Measurements from ENCODE around the gene ARHGAP6. TPM values are rescaled to one million over a fixed set of nuclear protein-coding genes. Genes with fewer than 3 reads are reported as not detected.
"Not testable (repeated sequence)": the region's sequence is repeated elsewhere in the genome, so short reads cannot be mapped to it uniquely, and the experiment has no call there.

Gene ARHGAP6
- total RNA-seq, 1 experiment from 2014 or later = not detected

DNA sequence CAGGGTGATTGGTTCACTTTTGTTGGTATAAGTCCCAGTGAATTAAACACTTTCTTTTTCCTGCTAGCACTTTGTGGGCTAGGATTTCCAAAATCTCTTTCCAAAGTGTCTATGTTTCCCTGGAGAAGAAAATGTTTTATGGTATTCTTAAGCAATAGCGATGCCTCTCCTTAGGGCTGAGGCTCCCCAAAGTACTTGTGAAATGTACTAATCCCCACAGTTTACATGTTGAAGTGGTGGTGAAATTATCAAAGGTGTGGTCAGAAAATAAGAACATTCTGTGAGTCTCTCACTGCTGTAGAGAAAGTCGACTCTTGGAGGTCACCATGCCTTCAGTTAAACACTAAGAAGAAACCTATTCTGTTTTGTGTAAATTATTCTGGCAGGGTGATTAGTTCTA is 424.0 kb downstream of the ARHGAP6 start:
- no TSS peak for BruUV-seq (replicated peaks)
- peak overlapping the region; percentile 4 for H3K27ac Mint-ChIP-seq (ENCODE audit: low read depth, unreplicated experiment)
- H3K27me3 Mint-ChIP-seq (ENCODE audit: insufficient read depth, unreplicated experiment) = no peaks in the 10 kb centered on the region
- H3K4me1 Mint-ChIP-seq (ENCODE audit: insufficient read depth, unreplicated experiment) = peaks cover 18% of the 10 kb centered on the region
- H3K4me3 Mint-ChIP-seq (ENCODE audit: unreplicated experiment) = no peak overlapping the region
- H3K9me3 Mint-ChIP-seq (ENCODE audit: unreplicated experiment) = no peaks in the 10 kb centered on the region
- no peaks in the 10 kb centered on the region for H3K36me3 Mint-ChIP-seq (ENCODE audit: insufficient read depth, unreplicated experiment)
- DNase-seq (ENCODE audit: unreplicated experiment) = peak; percentile 59
- CTCF ChIA-PET = no interaction called here
- intact Hi-C loops (cut with micrococcal nuclease) = no loop called here
- TF ChIP-seq, protein P1, sequence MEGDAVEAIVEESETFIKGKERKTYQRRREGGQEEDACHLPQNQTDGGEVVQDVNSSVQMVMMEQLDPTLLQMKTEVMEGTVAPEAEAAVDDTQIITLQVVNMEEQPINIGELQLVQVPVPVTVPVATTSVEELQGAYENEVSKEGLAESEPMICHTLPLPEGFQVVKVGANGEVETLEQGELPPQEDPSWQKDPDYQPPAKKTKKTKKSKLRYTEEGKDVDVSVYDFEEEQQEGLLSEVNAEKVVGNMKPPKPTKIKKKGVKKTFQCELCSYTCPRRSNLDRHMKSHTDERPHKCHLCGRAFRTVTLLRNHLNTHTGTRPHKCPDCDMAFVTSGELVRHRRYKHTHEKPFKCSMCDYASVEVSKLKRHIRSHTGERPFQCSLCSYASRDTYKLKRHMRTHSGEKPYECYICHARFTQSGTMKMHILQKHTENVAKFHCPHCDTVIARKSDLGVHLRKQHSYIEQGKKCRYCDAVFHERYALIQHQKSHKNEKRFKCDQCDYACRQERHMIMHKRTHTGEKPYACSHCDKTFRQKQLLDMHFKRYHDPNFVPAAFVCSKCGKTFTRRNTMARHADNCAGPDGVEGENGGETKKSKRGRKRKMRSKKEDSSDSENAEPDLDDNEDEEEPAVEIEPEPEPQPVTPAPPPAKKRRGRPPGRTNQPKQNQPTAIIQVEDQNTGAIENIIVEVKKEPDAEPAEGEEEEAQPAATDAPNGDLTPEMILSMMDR (IDR thresholded peaks at IDR 0.05; ENCODE audit: unreplicated experiment) = no peak
- POLR2A ChIA-PET = interaction anchor here (1.0 to 1.1 kb wide), 2 partner anchors 100 to 144 kb away, joined by 4 read pairs; no protein-coding TSS in a partner anchor

DNA sequence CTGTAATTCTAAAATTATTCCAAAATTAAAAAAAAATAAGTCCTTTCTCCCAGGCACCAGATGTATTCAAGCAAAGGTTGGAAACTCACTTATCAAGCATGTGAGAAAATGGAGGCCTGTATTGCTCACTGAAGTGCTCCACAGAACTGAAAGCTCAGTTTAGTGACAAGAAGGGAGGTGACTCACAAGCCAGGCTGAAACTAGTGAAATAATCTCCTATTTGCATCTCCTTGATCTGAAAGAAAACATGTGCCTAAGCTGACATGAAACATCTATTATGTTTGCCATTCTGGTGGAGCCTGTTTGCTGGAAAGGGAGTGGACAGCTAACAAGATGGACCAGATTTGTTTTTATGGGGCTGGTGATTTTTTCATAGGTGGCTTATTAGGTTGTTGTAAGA is 426.5 kb downstream of the ARHGAP6 start:
- intact Hi-C loops (cut with micrococcal nuclease) = no loop called here
- H3K9me3 Mint-ChIP-seq (ENCODE audit: unreplicated experiment) = no peaks in the 10 kb centered on the region
- no peaks in the 10 kb centered on the region for H3K36me3 Mint-ChIP-seq (ENCODE audit: insufficient read depth, unreplicated experiment)
- TF ChIP-seq, protein P1 (IDR thresholded peaks at IDR 0.05; ENCODE audit: unreplicated experiment) = no peak
- DNase-seq (ENCODE audit: unreplicated experiment) = no peak
- H3K27ac Mint-ChIP-seq (ENCODE audit: low read depth, unreplicated experiment) = no peak overlapping the region
- ChIA-PET CTCF (interaction anchor here (0.6 to 1.2 kb wide), 3 partner anchors 92 to 801 kb away, joined by 3 to 5 read pairs (median 3); no protein-coding TSS in a partner anchor), POLR2A (no interaction called here)
- no TSS peak for BruUV-seq (replicated peaks)
- peaks cover under 1% of the 10 kb centered on the region for H3K4me1 Mint-ChIP-seq (ENCODE audit: insufficient read depth, unreplicated experiment)
- no peak overlapping the region for H3K4me3 Mint-ChIP-seq (ENCODE audit: unreplicated experiment)
- H3K27me3 Mint-ChIP-seq (ENCODE audit: insufficient read depth, unreplicated experiment) = no peaks in the 10 kb centered on the region

DNA sequence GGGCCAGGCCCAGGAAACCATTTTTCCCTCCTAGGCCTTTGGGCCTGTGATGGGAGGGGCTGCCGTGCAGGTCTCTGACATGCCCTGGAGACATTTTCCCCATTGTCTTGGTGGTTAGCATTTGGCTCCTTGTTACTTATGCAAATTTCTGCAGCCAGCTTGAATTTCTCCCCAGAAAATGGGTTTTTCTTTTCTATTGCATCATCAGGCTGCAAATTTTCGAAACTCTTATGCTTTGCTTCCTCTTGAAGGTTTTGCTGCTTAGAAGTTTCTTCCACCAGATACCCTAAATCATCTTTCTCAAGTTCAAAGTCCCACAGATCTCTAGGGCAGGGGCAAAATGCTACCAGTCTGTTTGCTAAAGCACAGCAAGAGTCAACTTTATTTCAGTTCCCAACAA is 430.3 kb downstream of the ARHGAP6 start:
- H3K4me1 Mint-ChIP-seq (ENCODE audit: insufficient read depth, unreplicated experiment); H3K27ac Mint-ChIP-seq (ENCODE audit: low read depth, unreplicated experiment); H3K4me3 Mint-ChIP-seq (ENCODE audit: unreplicated experiment); DNase-seq (ENCODE audit: unreplicated experiment); POLR2A ChIA-PET; CTCF ChIA-PET; H3K27me3 Mint-ChIP-seq (ENCODE audit: insufficient read depth, unreplicated experiment); H3K9me3 Mint-ChIP-seq (ENCODE audit: unreplicated experiment); BruUV-seq (replicated peaks); intact Hi-C loops (cut with micrococcal nuclease); H3K36me3 Mint-ChIP-seq (ENCODE audit: insufficient read depth, unreplicated experiment): not testable (repeated sequence)

- Mint-ChIP-seq H3K27me3 (ENCODE audit: insufficient read depth, unreplicated experiment) (no peaks in the 10 kb centered on the region), H3K4me1 (ENCODE audit: insufficient read depth, unreplicated experiment) (no peaks in the 10 kb centered on the region), H3K27ac (ENCODE audit: low read depth, unreplicated experiment) (no peak overlapping the region), H3K36me3 (ENCODE audit: insufficient read depth, unreplicated experiment) (no peaks in the 10 kb centered on the region), H3K4me3 (ENCODE audit: unreplicated experiment) (no peak overlapping the region), H3K9me3 (ENCODE audit: unreplicated experiment) (no peaks in the 10 kb centered on the region)
- TF ChIP-seq, protein P1 (IDR thresholded peaks at IDR 0.05; ENCODE audit: unreplicated experiment) = no peak
- ChIA-PET CTCF (interaction anchor here (0.5 kb wide), 1 partner anchor 9 kb away, joined by 3 read pairs; no protein-coding TSS in a partner anchor), POLR2A (interaction anchor here (0.7 kb wide), 1 partner anchor 24 kb away, joined by 3 read pairs; no protein-coding TSS in a partner anchor)
- BruUV-seq (replicated peaks) = no TSS peak
- no peak for DNase-seq (ENCODE audit: unreplicated experiment)
- intact Hi-C loops (cut with micrococcal nuclease) = no loop called here
Measured at GRCh38 chrX:11215191-11215921, 450.4 kb downstream of the ARHGAP6 start.

All from MCF 10A (cell line).